ENCODE data around the gene GRIA1.

GRIA1 gene

GRCh38 chr5:153780876-153781705, 290.6 kb downstream of the GRIA1 start:
- DNase-seq (ENCODE audit: low read depth in 3 of 3), result no peak

GRCh38 chr5:153782589-153783361, 292.3 kb downstream of the GRIA1 start:
- no peak for DNase-seq (ENCODE audit: low read depth in 3 of 3)

GRCh38 chr5:153783362-153783658, 292.8 kb downstream of the GRIA1 start:
- DNase-seq (ENCODE audit: low read depth in 3 of 3), result no peak

GRCh38 chr5:153784277-153784676, 293.8 kb downstream of the GRIA1 start:
- DNase-seq (ENCODE audit: low read depth in 3 of 3), result no peak

- no peak for DNase-seq (ENCODE audit: low read depth in 3 of 3)
These were observed 300.9 kb downstream of the GRIA1 start for GRCh38 chr5:153791339-153791738.

GRCh38 chr5:153792305-153792704, 301.8 kb downstream of the GRIA1 start:
- DNase-seq (ENCODE audit: low read depth in 3 of 3), result no peak

DNA sequence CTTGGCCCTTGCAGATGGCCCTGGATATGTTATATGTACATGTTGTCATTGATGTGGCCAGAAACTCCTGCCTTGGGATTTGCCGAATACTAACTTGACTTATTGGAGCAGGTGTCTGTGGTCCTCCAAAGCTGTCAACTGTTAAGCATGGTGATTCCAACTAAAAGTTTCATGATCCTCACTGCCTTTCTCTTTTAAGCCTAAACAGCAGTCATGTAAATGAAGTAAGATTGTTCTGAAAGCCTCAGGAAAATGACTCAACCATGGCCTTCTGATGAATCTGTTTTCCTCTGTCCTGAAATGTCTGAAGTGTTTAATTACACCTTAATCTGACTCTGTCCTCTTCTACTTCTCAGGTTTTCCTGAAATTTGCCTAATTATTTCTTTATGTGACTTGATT, 303.2 kb downstream of the GRIA1 start:
- DNase-seq (ENCODE audit: low read depth in 3 of 3), result no peak

GRCh38 chr5:153794327-153794726, 303.9 kb downstream of the GRIA1 start:
- no peak for DNase-seq (ENCODE audit: low read depth in 3 of 3)

- no peak for DNase-seq (ENCODE audit: low read depth in 3 of 3)
These were observed 306.1 kb downstream of the GRIA1 start for GRCh38 chr5:153796527-153796926.

DNA sequence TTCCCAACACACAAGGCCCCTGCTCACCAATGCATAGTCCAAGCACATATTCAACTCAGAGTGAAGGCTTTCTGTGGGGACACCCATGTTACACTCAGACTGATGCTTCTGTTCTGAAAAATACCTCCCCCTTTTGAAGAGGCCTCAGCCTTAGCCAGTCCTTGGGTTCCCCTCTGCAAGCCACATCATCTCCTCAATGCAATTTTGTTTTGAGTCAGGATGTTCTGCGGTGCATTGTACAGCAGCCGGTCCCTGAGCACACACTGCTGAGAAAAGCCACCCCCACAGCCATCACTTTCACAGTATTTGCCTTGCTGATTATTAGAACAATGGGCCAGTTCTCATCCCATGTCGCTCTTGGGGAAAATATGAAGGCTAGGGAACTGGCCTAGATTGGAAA, 307.0 kb downstream of the GRIA1 start:
- no peak for DNase-seq (ENCODE audit: low read depth in 3 of 3)

DNA sequence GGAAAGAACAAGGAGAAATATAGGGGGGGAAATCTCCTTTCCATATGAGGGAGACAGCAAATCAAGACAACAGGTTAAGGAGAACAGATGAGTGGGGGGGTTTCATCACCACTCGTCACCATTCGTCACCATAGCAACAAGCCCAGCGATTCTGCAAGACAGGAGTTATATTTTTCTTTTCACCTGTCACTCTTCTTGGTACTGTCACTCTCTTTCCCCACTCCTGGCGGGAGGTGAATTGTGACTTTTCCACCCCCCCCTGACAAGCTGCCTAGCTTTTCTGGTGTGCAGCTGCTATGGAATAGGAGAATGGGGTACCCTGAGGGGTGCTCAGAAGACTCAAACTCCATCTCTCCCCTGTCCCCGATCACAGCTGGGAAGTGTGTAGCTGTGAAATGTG, 308.4 kb downstream of the GRIA1 start:
- DNase-seq (ENCODE audit: low read depth in 3 of 3), result no peak

GRCh38 chr5:153799466-153799865, 309.0 kb downstream of the GRIA1 start:
- DNase-seq (ENCODE audit: low read depth in 3 of 3), result no peak

- no peak for DNase-seq (ENCODE audit: low read depth in 3 of 3)
These were observed 311.8 kb downstream of the GRIA1 start for GRCh38 chr5:153802050-153802821.

- DNase-seq (ENCODE audit: low read depth in 3 of 3), result no peak
These were observed 317.3 kb downstream of the GRIA1 start for GRCh38 chr5:153807801-153808200.

GRCh38 chr5:153809166-153809565, 318.7 kb downstream of the GRIA1 start:
- no peak for DNase-seq (ENCODE audit: low read depth in 3 of 3)

- no peak for DNase-seq (ENCODE audit: low read depth in 3 of 3)
These were observed 323.4 kb downstream of the GRIA1 start for GRCh38 chr5:153813901-153814300.

GRCh38 chr5:153816870-153817269, 326.4 kb downstream of the GRIA1 start:
- DNase-seq (ENCODE audit: low read depth in 3 of 3), result no peak

DNA sequence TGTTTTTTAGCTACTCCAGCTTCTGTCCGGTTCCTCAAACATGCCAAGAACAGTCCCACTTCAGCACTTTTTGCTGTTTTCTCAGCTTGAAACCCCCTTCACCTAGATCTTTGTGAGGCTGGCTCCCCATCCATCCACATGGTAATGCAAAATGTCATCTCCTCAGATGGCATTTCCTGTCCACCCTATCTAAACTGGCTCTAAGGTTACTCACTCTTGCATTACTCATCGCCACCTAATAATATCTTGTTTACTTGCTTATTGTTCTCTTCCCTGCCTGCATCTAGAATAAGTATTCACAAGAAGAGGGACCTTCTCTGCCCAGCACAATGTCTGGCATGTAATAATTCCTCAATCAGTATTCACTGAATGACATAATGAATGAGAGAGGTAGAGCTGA, 328.2 kb downstream of the GRIA1 start:
- DNase-seq (ENCODE audit: low read depth in 3 of 3), result no peak

GRCh38 chr5:153823036-153823435, 332.6 kb downstream of the GRIA1 start:
- DNase-seq (ENCODE audit: low read depth in 3 of 3), result no peak

GRCh38 chr5:153824909-153825308, 334.4 kb downstream of the GRIA1 start:
- no peak for DNase-seq (ENCODE audit: low read depth in 3 of 3)

GRCh38 chr5:153827397-153827796, 336.9 kb downstream of the GRIA1 start:
- no peak for DNase-seq (ENCODE audit: low read depth in 3 of 3)

DNA sequence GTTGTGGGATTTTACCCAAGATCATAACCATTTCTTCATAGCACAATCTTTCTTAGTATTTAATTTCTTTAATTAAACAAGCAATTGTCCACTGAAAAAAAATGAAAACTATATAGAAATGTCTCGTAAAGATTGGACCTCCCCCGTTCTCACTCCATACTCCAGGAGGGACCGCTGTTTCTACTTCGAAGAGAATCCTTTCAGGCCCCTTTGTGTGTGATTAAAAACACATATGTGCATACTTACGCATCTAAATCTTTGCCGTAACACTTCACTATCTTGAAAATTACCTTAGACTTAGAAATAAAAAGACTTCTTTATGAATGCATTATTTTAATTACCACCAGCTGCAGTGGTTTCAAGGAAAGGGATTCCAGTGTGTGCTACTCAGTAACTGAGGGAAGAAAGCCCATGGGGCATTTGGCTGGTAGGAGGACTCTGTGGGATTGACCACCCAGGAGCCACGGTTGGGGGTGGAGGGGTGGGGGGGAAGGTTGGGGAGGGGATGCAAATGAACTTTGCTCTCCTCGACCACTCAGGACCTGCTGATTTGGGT, 339.1 kb downstream of the GRIA1 start:
- no peak for DNase-seq (ENCODE audit: low read depth in 3 of 3)

Data from stimulated activated CD4-positive, alpha-beta T cell treated with anti-CD3 and anti-CD28 coated beads, TNF-alpha, amount 100 ng/mL, for 4 hours (primary cell).